ENCODE results near the gene EME1.
"Not testable (repeated sequence)": the region's sequence is repeated elsewhere in the genome, so short reads cannot be mapped to it uniquely, and the experiment has no call there.

EME1 gene

GRCh38 chr17:50397111-50397918, 24.3 kb downstream of the EME1 start, which contains the start of gene LRRC59:
Gene LRRC59, minus strand, starts transcription at chr17:50397523. Its CDS starts 206 bp downstream, at chr17:50397317.
- peak; percentile 91 for DNase-seq

GRCh38 chr17:50397919-50398285, 24.9 kb downstream of the EME1 start:
- no peak for DNase-seq

- DNase-seq: not testable (repeated sequence)
Measured at GRCh38 chr17:50398672-50399071, 25.6 kb downstream of the EME1 start.

- not testable (repeated sequence) for DNase-seq
Measured at GRCh38 chr17:50399591-50399990, 26.6 kb downstream of the EME1 start.

DNA sequence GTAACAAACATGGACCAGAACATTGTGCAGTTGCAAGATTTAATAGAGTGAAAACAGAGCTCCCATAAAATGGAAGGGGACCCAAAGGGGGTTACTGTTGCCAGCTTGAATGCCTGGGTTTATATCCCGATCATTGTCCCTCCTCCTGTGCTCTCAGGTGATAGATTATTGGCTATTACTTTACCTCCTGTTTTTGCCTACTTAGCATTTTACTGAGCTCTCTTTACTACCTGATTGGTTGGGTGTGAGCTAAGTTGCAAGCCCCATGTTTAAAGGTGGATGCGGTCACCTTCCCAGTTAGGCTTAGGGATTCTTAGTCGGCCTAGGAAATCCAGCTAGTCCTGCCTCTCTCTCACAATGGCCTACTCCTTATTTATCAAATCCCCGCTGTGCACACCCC, 32.3 kb downstream of the EME1 start:
- not testable (repeated sequence) for DNase-seq

GRCh38 chr17:50406578-50406977, 33.5 kb downstream of the EME1 start:
- DNase-seq: no peak

DNA sequence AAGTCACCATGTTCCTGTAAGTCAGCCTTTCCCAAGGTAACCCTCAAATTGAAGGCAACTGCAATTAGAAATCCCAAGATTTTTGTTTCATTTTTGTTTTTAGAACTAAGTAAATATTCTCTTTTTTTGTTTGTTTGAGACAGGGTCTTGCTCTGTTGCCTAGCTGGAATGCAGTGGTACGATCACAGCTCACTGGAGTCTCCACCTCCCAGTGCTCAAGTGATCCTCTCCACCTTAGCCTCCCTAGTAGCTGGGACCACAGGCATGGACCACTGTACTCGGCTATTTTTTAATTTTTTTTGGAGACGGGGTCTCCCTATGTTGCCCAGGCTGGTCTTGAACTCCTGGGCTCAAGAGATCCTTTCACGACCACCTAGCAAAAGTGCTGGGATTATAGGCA, 34.9 kb downstream of the EME1 start:
- no peak for DNase-seq

DNA sequence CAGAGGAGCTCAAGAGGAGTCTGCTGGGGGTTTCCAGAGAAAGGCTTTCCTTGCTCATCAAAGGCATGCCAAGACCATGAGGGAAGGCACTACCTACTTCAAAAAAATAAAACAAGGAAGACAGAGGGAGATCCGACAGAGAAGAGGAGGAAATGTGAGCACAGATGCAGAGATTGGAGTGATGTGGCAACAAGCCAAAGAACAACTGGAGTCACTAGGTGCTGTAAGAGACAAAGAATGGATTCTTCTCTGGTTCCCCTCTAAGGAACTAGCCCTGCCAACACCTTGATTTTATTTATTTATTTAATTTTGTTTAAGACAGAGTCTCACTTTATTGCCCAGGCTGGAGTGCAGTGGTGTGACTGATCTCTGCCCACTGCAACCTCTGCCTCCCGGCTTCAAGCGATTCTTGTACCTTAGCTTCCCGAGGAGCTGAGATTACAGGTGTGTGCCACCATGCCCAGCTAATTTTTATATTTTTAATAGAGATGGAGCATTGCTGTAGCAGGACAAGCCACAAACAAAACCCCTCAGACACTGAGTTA, 39.2 kb downstream of the EME1 start:
- no peak for DNase-seq

GRCh38 chr17:50414808-50415207, 41.8 kb downstream of the EME1 start:
- DNase-seq: no peak

GRCh38 chr17:50419577-50419976, 46.5 kb downstream of the EME1 start:
- DNase-seq: not testable (repeated sequence)

- DNase-seq: no peak
Measured at GRCh38 chr17:50420419-50421112, 47.5 kb downstream of the EME1 start.

- DNase-seq: no peak
Measured at GRCh38 chr17:50421308-50422051, 48.5 kb downstream of the EME1 start.

DNA sequence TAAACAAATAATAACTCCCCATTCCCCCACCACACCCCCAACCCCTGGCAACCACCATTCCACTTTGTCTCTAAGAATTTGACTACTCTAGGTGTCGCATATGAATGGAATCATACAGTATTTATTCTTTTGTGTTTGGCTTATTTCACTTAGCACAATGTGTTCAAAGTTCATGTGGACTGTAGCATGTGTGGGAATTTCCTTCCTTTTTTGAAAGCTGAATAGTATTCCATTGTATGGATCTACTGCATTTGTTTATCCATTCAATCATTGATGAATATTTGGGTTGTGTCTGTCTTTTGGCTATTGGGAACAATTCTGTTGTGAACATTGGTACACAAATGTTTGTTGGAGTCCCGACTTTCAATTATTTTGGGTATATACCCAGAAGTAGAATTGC, 49.7 kb downstream of the EME1 start:
- DNase-seq: no peak

GRCh38 chr17:50423553-50424159, 50.6 kb downstream of the EME1 start:
- no peak for DNase-seq

GRCh38 chr17:50424246-50424995, 51.4 kb downstream of the EME1 start:
- no peak for DNase-seq

DNA sequence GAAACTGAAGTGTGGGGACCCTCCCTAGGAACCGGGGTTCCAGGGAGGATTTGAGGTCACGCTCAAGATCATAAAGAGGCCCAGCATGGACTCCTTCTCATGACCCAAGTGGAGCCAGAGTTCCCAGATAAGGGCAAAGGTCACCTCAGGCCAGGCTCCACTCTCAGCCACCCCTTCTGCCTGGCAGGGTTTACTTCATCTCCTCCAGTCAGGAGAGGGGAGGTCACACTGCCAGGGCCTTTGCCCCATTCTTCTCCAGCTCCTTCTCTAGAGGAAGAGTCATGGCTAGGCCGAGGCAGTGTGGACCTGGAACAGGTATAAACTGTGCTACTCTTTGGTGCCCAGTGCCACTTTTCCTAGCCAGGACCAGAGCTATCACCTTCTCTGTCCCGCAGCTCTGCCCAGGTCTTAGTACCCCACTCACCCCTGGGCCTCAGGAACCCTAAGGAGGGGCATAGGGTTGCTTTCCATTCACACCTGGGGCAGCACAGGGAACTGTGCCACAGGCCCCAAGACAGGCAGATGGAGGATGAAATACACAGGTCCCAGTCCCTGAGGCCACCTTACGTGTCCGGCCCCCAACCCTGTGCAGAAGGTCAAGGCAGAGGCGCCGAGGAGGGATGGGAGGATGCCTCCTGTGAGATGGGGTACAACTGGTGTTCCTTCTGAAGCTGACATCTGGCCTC, 52.1 kb downstream of the EME1 start:
- DNase-seq: no peak

DNA sequence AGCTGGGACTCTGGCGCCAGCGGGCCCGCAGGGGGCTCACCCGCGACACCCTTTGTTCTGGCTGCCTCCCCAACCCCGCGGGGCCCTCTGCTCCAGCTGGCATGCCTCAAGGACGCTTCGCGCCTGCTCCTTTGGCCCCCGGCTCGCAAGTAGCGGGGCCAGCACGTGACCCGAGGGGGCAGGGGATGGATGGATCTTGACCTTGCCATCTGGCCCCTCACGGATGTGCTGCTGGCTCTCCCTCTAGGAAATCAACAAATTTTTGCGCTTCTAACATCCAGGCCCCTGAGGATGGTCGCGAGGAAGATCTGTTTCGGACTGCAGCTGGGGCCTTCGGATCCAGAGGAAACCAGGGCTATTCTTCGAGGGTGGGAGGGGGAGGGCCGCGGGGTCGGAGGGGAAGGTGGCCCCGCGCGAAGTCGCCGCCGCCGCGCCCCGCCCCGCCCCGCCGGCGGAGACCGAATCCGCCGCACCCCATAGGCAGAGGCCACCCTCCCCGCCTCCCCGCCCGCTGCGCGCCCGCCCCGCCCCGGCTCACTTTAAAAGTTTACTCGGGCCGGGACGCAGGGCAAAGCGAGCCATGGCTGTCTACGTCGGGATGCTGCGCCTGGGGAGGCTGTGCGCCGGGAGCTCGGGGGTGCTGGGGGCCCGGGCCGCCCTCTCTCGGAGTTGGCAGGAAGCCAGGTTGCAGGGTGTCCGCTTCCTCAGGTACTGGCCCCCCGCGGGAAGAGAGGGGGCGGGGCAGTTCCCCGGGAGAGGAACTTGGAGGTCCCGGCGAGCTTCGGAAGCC, 52.8 kb downstream of the EME1 start, which contains the start of gene ACSF2:
ACSF2 (plus strand) TSS at position 537 of the 790 bp plus-strand sequence; CDS start at position 581, 44 bp downstream.
- DNase-seq: peak; percentile 70

DNA sequence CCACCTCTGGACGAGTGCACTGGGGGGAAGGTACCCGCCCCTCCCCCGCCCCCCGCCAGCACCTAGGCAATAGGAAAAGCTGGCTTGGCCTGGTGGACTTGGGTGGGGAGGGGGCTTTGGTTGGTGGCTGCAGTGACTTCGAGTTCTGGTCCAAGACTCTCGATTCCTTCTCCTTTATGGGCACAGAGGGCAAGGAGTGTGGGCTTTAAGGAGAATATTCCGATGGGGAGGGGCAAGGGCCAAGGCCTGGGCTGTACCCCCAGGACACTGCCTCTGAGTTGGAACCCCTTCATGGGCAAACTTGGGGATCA, 53.4 kb downstream of the EME1 start:
- DNase-seq: no peak

DNA sequence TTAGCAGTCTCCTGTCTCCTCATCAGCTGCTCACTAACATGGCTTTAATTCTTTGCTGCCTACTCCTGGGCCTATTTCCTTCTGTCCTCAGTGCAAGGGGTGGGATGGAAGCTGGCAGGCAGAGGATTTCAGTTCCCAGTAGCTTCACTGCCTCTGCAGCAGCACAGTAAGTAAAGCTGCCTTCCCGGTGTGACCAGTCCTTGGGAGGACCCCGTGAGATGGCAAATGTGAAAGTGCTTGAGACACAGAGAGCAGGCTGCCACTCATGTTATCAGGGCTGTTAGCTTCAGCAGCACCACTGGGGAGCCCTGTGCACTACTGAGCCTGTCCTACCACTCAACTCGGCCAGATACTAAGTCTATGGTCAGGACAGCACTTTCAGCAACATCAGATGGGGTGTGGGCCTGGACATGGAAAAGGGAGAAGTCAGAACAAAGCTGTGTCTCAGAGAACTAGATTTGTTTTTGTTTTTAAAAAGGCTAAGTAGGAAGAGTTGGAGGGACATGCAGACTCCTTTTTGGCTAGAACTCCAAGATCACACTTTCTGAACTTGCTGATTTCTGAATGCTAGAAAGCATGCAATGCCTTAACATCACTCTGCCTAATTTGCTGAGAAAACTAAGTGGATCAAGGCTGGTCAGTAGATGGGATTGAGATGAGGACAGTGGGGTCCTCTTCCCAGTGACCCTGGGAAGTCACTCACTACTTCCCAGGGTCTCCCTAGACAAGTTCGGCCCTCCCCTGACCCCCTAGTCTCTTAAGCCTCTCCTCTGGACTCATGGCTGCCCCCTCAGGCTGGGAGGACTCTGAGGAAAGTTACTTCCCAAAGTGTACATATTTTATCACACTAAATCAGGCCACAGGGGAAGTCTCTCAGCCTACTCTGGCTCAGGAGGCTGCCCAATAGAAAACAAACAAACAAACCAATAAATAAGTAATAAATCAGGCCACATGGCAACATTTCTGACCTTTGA, 54.1 kb downstream of the EME1 start:
- DNase-seq: peak; percentile 17

All from activated naive CD4-positive, alpha-beta T cell treated with anti-CD3 and anti-CD28 coated beads, Interleukin-2, amount 50 U/mL, for 16 hours (primary cell).